HG03025 (cell line): Measurements from ENCODE around the gene DHX30.
"Not testable (repeated sequence)": the region's sequence is repeated elsewhere in the genome, so short reads cannot be mapped to it uniquely, and the experiment has no call there.

Experiments used
- ATAC-seq: cut with Tn5 transposase; IDR thresholded peaks from one replicate; pipeline ENCODE4 v1.9.1; 2021; ENCODE audit warnings: mild to moderate bottlenecking, moderate library complexity; ENCODE audit not compliant: unreplicated experiment, low FRiP score

Gene DHX30, protein sequence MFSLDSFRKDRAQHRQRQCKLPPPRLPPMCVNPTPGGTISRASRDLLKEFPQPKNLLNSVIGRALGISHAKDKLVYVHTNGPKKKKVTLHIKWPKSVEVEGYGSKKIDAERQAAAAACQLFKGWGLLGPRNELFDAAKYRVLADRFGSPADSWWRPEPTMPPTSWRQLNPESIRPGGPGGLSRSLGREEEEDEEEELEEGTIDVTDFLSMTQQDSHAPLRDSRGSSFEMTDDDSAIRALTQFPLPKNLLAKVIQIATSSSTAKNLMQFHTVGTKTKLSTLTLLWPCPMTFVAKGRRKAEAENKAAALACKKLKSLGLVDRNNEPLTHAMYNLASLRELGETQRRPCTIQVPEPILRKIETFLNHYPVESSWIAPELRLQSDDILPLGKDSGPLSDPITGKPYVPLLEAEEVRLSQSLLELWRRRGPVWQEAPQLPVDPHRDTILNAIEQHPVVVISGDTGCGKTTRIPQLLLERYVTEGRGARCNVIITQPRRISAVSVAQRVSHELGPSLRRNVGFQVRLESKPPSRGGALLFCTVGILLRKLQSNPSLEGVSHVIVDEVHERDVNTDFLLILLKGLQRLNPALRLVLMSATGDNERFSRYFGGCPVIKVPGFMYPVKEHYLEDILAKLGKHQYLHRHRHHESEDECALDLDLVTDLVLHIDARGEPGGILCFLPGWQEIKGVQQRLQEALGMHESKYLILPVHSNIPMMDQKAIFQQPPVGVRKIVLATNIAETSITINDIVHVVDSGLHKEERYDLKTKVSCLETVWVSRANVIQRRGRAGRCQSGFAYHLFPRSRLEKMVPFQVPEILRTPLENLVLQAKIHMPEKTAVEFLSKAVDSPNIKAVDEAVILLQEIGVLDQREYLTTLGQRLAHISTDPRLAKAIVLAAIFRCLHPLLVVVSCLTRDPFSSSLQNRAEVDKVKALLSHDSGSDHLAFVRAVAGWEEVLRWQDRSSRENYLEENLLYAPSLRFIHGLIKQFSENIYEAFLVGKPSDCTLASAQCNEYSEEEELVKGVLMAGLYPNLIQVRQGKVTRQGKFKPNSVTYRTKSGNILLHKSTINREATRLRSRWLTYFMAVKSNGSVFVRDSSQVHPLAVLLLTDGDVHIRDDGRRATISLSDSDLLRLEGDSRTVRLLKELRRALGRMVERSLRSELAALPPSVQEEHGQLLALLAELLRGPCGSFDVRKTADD

DNA sequence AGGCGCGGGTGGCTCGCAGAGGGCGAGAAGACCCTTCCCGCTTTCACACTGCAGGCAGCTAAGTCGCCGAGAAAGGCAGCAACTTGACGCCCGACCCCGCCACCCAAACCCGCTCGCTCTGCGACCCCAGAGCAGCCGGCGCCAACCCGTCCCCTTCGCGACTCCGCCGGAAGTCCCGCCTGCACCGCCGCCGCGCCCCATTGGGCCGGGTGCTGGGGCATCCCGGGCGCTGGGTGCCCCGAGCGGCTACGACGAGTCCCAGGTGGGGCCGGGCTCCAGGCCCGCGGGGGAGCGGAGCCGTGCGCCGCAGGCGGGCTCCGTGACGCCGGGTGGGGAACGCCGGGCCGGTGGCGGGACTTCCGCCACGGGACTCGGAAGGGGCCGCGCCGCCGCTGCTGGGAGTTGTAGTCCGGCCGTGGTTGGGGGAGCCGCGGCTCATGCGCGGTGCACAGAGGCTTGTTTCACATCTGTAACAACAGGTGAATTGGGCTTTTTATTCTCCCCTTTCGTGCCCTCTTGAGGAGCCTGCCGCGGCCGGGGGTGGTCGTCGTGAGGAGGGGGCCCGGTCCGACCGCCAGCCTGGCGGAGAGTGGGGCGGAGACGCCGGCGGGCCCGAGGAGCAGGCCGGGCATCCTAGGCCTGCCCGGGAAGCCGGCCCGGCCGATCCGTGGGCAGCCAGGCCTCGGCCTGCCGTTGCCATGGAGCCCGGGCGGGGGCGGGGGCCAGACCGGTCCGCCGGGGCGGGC lies at the start of gene DHX30:
Gene DHX30 (plus strand): TSS at position 405 of the 746 bp plus-strand sequence. CDS start 7,546 bp downstream, outside the sequence.
- peak; percentile 84 for ATAC-seq

DNA sequence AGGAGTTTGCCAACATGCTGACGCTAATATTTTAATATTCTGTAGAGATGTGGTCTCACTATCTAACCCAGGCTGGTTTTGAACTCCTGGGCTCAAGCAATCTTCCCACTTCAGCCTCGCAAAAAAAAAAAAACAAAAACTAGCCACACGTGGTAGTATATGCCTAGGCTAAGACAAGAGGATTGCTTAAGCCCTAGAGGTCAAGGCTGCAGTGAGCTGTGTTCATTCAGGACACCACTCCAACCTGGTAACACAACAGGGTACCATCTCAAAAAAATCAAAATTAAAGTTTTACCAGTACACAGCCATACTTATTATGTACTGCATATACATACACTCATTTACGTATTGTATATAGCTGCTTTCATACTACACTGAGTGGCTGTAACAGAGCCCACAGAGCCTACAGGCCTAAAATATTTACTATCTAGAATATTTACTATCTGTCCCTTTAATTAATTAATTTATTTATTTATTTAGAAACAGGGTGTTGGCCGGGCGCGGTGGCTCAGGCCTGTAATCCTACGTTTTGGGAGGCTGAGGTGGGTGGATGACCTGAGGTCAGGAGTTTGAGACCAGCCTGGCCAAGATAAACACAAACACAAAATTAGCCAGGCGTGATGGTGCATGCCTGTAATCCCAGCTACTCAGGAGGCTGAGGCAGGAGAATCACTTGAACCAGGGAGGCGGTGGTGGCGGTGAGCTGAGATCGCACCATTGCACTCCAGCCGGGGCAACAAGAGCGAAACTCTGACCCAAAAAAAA lies 44.5 kb upstream of the DHX30 start:
- ATAC-seq = no peak

GRCh38 chr3:47760207-47760606 lies 42.7 kb upstream of the DHX30 start:
- ATAC-seq = not testable (repeated sequence)

GRCh38 chr3:47761046-47761445 lies 41.9 kb upstream of the DHX30 start:
- ATAC-seq = no peak

DNA sequence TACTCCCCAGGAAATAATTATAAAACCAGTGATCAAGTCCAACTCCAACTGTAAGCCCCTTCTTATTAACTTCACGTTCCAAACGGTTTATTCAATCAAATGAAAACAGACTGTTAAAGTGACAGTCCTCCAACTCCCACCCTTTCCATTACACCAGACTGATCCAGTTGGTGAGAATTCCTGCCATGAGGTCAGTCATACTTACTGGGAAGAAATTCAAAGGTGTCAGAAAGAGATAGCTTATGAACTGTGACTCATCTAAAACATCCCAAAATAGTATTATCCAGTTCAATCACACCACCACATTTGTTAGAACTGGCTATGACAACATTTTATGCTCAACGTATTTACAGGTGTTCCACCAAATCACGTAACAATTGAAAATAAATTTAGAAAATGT lies 40.7 kb upstream of the DHX30 start:
- ATAC-seq = no peak

DNA sequence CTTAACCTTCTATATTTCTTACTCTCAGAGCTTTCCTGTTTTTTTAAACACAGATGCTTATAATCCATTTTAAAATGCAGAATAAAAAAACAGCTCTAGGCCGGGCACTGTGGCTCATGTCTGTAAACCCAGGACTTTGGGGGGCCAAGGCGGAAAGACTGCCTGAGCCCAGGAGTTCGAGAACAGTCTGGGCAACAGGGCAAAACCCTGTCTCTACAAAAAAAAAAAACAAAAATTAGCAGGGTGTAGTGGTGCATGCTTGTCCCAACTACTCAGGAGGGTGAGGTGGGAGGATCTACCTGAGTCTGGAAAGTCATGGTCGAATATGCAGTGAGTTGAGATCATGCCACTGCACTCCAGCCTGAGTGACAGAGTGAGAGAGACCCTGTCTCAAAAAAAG lies 36.8 kb upstream of the DHX30 start:
- no peak for ATAC-seq

DNA sequence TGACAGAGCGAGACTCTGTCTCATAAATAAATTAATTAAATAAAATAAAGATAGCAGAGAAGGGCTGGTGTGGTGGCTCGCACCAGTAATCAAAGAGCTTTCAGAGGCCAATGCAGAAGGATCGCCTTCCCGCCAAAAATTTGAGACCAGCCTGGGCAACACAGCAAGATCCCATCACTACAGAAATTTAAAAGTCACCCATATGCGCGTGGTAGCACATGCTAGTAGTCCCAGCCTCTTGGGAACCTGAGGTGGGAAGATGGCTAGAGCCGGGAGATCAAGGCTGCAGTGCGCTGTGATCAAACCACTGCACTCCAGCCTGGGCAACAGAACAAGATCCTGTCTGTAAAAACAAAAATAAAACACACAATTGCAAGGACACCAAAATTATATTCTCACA lies 30.9 kb upstream of the DHX30 start:
- no peak for ATAC-seq

DNA sequence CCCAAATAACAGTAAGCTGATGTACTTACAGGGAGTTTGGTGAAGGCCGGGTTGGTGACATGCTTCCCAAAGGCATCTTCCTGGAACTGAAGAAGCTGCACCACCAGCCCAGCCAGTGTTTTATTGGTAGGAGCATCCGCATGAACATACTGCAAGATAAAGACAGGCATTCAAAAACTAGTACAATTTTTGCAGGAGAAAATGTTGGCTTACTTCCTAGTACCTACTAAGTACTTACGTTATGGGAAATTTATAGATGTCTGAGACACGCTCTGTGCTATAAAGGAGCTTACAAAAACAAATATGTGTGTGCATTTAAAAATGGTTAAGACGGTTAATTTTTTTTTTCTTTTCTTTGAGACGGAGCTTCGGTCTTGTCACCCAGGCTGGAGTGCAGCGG lies 30.1 kb upstream of the DHX30 start:
- no peak for ATAC-seq

DNA sequence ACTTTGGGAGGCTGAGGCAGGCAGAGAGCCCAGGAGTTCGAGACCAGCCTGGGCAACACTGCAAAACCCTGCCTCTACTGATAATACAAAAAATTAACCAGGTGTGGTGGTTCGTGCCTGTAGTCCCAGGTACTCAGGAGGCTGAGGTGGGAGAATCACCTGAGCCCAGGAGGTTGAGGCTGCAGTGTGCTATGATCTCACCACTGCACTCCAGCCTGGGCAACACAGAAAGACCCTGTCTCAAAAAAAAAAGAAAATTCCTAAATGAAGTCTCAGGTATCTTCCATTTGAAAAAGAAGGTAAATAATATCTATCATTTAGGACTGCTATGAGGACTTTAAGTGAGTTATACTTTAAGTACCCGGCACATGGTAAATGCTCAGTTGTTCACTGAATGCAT lies 24.2 kb upstream of the DHX30 start:
- no peak for ATAC-seq

GRCh38 chr3:47780741-47781684 lies 21.9 kb upstream of the DHX30 start:
- ATAC-seq = peak; percentile 43

- ATAC-seq = peak; percentile 82
Observed at GRCh38 chr3:47781685-47782445, 21.1 kb upstream of the DHX30 start, which contains the start of gene SMARCC1. SMARCC1 (minus strand) TSS chr3:47781893; CDS start chr3:47781797, 96 bp downstream.

DNA sequence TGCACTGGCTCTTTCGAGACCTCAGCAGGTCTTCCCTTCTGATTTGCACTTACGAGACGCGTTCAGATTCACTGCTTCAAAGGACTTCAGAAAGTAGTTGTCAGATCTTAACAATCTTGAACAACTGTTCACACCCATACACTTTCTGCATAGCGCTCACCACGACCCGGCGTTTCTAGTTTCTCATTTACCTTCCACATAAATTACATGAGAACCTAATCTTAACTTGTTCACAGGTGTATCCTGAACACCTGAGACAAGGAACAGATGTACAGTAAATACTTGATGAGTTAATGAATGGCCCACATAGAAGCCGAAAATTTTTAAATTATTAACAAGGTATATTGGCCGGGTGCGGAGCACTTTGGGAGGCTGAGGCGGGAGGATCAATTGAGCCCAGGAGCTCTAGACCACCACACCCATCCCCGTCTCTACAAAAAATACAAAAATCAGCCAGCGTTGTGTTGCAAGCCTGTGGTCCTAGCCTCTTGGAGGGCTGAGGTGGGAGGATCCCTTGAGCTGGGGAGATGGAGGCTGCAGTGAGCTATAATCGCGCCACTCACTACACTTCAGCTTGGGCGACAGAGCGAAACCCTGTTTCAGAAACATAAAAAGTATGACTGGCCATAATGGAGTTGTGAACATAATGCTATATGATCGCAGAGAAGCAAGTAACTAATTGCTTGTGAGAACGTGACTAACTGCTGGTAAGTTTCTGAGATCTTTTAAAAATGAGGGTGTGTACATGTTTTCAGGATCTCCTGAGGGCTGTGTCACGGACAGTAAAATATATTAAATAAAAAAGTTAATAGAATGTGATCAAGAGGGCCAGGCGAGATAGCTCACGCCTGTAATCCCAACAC lies 20.3 kb upstream of the DHX30 start:
- ATAC-seq = no peak

- ATAC-seq = no peak
Observed at GRCh38 chr3:47783673-47784072, 19.3 kb upstream of the DHX30 start.

DNA sequence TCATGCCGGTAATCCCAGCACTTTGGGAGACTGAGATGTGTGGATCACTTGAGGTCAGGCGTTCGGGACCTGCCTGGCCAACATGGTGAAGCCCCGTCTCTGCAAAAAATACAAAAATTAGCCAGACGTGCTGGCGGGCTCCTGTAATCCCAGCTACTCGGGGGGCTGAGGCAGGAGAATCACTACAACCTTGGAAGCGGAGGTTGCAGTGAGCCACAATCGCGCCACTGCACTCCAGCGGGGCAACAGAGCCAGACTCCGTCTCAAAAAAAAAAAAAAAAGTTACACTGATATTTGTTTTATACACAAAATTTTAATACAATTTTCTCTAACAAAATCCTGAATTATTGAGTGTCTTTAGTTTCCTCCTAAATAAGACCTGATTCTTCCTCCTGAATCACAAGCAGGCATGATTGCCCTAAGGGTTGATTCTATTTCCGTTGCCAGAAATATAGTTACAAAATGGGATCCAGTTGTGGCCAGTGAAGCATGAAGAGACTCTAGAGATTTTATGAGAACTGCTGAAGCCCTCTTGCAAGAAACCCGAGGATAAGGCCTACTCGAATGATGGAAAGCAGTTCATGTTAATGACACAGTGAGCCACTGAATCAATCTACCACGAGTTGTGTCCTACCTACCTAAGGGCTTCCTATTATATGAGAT lies 11.6 kb upstream of the DHX30 start:
- ATAC-seq = no peak

GRCh38 chr3:47792699-47793098 lies 10.2 kb upstream of the DHX30 start:
- ATAC-seq = no peak

DNA sequence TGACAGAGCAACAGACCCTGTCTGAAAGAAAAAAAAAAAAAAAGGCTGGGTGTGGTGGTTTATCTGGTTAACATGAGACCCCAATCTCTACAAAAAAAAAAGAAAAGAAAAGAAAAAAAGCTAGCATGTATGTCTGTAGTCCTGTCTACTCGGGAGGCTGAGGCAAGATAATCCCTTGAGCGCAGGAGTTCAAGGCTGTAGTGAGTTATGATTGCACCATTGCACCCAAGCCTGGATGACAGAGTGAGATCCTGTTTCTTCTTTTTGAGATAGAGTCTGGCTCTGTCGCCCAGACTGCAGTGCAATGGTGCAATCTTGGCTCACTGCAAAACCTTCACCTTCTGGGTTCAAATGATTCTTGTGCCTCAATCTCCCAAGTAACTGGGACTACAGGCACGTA lies 8.4 kb upstream of the DHX30 start:
- no peak for ATAC-seq
